LNCAP (cell line): ENCODE data around the gene POLR3GL.

Experiments used
- TF ChIP-seq, protein P1 (sequence below): fragments of 450-650 bp; IDR thresholded peaks from 2 replicates; pipeline ENCODE4 v1.5.1; 2017; ENCODE audit warnings: mild to moderate bottlenecking

The POLR3GL gene

DNA sequence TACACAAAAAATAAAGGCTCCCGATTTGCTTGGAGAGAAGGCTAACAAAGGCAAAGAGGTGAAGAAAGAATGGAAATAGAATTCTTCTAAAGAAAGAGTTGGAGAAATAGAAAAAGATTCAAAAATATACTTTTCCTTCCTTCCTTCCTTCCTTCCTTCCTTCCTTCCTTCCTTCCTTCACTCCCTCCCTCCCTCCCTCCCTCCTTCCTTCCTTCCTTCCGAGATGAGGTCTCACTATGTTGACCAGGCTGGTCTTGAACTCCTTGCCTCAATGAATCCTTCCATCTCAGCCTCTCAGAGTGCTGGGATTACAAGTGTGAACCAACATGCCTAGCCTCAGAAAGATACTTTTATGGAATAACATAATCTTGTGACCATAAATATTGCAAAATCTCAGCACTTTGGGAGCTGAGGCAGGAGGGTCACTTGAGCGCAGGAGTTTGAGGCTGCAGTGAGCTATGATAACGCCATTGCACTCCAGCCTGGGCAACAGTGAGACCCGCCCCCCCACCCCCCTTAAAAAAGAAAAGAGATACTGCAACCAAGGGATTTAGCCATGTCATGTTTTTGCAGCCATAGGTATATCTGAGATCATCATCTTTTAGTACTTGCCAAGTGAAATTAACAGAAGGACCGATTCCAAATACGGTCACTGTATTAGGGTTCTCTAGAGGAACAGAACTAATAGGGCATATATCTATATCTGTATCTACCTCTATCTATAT is 58.1 kb downstream of the POLR3GL start:
- TF ChIP-seq, protein P1, sequence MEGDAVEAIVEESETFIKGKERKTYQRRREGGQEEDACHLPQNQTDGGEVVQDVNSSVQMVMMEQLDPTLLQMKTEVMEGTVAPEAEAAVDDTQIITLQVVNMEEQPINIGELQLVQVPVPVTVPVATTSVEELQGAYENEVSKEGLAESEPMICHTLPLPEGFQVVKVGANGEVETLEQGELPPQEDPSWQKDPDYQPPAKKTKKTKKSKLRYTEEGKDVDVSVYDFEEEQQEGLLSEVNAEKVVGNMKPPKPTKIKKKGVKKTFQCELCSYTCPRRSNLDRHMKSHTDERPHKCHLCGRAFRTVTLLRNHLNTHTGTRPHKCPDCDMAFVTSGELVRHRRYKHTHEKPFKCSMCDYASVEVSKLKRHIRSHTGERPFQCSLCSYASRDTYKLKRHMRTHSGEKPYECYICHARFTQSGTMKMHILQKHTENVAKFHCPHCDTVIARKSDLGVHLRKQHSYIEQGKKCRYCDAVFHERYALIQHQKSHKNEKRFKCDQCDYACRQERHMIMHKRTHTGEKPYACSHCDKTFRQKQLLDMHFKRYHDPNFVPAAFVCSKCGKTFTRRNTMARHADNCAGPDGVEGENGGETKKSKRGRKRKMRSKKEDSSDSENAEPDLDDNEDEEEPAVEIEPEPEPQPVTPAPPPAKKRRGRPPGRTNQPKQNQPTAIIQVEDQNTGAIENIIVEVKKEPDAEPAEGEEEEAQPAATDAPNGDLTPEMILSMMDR: no peak
